ENCODE measurements around the gene ME3.

The ME3 gene

DNA sequence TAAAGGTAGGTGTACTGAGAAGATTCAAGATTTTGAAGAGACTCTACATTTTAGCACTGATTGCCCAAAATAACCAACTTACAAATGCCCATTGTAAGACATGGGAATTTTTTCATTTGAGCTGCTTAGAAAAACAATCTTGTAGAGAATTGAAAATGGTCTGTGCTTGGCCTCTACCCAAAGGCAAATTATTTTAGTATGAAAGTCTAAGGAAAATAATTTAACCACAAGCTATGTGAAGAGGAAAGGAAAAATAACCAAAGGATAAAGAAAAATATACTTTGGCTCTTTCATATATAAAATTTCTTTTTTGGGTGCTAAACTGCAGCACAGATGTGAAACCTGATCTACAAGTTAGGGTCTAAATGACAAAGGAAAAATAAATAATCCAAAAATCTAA lies 54.9 kb downstream of the ME3 start:
- no peak for DNase-seq

DNA sequence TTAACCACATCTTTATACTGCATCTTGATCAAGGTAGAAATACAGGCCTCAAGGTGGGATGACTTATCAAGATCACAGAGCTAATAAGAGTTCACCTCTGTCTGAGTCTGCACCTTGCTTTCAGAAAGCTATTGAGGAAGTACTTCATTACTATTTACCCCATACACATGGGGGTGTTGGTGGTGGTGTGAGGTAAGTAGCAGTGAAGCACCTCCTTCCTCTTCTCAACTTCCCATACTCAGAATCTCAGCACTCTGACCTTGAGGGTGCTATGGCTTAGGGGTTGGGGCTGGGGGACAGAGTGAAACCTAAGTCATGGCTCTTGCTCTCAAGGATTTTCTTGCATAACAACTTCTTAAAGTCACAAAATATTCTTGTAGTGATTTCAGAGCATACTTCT lies 56.9 kb downstream of the ME3 start:
- DNase-seq: no peak

DNA sequence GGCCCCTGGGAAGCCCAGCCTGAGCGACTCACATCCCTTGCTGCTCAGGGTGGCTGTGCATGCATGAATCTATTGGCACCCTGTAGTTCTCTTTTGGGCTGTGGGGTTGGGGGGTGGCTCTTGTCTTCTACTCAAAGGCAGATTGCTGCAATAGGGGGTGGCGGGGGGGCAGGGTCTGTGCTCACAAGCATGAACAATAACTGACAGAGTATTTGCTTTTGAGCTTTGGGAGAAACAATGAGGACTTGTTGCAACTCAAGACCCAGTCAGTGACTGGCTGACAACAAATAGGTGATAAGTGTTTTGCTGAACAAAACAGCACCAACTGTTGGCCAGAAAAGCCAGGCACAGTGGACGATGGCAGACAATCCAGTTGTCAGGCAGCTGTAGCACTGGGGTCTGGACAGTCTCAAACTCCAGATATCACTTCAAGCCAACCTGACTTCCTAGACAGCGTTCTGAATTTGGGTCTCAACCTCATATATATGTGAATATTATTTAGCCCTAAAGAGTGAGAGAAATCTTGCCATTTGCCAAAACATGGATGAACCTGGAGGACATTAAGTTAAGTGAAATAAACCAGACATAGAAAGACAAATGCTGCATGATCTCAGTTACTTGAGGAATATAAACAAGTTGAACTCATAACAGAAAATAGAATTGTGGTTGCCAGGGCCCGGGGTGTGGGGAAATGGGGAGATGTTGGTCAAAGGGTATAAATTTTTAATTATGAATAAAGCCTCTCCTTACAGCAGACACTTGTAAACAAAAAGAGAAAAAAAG lies 61.7 kb downstream of the ME3 start:
- no peak for DNase-seq

DNA sequence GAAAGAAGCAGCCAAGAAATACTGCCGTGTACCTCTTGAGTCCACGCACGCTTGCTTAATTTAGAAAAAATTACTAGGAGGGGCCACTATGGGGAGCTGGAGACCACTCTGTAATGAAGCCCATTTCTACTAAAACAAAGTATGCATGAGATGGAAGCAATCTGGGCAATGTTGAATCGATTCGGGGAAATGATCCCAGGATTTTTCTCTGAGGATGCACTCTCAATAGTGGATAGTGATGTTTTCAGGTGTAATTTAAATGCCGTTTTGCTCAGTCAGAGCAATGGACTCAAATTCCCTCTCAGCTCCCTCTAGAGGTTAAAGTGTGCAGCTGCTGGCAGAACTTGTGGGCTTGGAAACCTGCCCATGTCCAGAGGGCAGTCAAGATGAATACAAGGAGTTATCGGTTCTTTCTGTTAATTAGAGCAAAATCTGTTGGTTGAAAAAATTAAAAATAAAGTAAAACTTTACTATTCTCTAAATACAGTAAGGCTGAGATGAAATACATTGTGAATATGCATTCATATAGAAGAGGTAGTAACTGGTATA lies 64.1 kb downstream of the ME3 start:
- DNase-seq: peak; percentile 71

DNA sequence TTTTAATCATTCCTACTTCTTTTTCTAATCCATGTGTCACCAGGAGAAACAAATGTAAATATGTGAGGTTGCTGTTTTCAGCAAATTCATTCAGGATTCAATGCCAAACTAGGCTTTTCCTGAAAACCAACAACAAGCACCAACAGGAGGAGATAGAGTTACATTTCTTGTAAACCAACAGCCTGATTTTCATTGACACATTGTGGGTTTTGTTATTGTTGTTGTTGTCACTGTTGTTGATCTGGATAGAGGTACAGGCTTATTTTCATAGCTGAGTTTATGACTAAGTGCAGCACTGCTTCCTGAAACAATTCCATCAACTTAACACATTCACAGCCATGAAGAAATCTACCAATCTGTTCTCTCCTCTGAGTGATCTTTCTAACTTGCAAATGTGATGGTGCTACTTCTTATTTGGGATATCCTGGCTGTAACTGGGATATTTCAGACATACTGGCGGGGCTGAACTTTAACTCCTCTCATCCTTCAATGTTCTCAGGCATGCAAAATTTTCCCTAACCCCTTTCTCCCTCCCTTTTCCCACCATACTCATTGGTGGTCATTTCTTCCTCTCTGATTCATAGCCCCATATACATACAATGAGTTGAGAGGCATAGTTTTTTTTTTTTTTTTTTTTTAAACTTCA lies 65.5 kb downstream of the ME3 start:
- DNase-seq: peak; percentile 37

DNA sequence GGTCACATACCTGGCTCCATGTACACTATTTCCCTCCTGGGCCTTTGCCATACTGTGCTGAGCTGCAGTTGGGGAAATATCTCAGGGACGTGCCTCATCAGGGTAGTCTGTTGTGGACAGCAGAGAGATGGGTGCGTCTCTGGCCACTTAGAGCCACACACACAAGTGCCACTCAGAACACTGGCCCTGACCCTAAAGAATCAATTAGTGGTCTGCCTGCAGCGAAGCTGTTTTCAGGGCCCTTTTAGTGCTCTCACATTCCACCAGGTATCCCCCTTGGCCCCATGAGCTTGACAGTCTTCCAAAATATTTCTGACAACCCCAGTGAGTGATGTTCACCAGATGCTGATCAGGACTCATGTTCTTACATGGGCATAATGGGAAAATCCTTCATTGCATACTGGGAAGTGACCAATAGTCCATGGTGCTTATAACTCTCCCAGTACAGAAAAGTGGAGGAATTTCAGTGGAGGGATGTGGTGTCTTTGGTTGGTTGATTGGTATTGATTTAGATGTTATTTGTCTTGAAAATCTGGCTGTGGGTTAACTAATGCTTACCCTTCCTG lies 66.1 kb downstream of the ME3 start:
- DNase-seq: no peak

DNA sequence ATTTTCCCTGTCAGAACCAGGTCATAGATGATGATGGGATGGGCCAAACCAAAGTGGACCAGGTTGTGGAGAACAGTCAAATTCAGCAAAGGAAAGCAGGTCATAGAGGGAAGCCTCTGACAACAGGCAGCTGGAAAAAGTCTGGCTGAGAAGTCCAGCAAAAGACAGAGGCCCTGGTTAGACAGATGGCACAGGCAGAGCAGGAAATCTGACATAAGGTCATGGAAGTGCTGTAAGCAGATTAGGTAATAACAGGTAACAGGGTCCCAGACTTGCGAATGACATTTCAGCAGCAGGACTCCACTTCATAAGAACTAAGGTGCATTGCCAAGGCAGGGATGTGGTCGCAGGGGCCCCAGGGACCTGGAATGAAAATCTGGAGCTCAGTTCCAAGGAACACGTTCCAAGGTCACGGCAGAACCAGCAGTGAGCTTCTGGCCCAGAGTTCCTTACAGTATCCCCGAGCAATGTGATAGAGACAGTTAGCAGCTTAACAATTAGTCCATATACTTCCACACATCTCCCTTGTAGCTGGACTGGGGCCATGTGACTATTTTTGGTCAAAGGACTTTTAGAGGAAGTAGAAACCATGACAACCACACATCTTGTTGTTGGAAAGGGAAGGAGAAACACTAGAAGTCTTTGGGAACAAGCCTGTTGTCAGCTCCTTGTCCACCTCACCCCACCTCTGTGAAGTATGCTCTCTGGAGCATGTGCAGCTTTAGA lies 75.4 kb downstream of the ME3 start:
- no peak for DNase-seq

DNA sequence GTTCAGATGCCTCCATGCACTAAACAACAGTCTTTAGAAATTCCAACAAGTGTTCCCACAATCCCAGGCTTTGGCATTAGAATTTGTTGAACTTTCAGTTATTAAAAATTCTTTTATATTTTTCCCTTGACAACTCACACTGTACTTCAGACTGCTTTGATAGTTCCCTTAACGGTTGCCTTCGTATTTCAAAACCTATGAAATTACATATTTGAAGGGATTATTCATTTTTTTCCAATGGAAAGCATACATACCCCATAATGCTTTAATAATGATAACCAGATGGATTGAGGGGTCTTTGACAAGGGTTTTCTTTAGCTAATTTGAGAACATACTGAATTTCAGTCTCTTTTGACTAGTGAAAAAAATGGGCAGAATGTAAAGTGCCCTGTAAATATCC lies 76.5 kb downstream of the ME3 start:
- DNase-seq: no peak

DNA sequence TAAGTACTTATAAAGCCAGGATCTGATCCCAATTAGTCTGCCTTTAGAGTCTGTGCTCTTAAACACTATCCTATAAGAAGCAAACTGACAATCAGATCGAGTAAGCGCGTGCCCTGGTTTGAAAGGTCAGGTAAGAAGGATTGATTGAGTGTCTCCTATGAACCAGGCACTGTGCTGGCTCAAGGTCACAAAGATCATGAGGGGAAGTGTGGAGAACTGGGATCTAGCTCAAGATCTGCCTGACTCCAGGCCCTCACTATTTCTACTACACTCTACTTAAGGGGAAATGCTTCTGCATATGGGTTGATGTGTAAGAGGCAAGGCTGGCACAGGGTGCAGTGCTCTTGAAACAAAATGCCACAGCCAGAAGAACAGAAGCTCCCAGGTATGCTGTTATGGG lies 77.0 kb downstream of the ME3 start:
- DNase-seq: no peak

DNA sequence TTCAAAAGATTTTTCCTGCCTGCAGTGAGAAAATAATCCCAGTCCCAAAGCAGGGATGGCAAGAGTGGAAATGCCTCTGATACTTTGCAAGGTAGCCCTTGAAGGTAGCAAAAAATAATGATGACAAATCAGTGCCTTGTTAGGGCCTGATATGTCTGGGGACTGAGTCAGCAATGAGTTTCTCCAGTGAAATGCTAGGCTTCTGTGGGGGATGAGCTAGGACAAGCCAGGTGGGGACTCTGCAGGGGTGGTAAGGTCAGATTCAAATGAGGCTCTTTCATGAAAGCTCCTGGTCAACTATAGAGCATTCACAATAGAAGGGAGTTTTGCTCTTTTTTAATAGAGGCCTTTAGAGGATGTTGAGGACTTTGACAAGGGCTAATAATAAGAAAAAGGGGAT lies 77.7 kb downstream of the ME3 start:
- DNase-seq: peak; percentile 57

DNA sequence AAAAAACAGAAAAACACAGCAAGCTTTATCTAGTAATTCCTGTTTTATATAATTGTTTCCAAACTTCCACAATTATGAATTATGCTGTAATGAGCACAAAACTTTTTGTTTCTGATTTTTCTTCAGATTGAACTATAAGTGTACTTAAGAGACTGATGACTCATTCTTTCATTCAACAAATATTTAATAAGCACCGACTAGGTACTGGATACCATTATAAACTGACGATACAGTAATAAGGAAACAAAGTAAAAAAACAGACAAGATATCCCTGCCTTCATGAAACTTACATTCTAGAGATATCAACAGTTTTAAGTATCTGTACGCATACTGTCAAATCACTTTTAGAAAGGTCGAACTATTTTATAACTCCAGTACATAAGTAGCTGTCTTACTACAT lies 78.6 kb downstream of the ME3 start:
- no peak for DNase-seq

DNA sequence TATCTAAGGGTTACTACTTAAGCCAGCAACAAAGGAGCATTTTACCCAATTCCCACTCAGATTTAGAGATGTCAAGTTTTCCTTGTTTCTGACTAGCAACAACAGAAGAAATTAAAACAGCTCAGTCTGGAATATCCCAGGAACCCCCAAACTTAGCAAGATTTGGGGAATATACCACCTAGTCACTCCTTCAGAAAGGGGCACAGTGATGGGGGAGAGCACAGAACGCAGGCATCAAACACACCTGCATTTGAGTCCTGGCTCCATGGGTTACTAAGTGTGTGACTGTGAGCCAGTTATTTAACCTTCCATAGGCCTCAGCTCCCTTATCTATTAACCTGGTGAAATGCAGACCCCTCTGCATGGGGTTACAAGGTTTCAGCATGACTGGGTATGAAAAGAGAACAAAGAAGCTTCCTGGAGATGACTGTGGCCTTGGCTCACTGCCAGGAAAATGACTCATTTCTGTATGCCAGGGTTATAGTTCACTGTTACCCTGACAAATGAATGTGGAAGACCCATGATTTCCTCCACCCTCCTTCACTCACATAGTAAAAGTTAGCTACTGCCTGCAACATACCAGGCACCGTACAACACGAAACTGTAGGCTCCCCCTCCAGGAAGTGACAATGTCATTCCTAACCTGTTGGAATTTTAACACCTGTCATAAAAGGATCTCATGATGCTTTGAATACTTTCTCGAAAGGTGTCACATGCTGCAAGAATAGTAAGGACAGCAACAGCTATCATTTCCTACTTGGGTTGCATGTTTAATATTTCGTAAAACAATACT lies 79.6 kb downstream of the ME3 start:
- DNase-seq: peak; percentile 85

DNA sequence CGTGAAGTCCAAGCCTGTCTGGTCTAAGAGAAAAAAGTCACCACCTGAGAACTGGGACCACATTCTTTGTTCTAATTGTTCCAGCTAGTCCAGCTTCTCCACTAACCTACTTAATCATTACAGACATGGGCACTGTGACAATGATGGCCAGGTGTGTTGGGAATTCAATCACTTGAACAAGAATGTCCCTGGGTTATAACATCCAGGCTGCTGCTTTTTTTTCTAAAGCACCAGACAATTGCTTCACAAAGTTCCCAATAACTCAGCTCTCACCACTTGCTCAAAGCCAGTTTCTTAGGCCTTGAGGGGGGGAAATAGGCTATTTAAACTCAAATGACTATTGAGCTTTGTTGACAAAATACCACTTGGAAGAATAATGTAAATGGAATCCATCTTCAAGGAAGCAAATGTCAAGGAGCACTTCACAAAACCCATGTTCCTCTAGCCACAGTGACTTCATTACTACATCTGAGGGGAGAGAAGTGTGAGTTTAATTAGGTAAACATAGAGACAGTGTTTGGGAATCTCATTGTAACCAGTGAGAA lies 80.3 kb downstream of the ME3 start:
- DNase-seq: peak; percentile 49

DNA sequence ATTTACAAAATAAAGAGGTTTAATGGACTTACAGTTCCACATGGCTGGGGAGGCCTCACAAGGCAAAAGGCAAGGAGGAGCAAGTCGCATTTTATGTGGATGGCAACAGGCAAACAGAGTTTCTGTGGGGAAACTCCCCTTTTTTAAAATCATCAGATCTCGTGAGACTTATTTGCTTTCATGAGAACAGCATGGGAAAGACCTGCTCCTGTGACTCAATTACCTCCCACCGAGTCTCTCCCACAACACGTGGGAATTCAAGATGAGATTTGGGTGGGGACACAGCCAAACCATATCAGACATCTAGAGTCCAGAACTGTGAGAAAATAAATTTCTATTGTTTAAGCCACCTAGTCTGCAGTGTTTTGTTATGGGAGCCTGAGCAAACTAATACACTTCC lies 80.8 kb downstream of the ME3 start:
- DNase-seq: no peak

DNA sequence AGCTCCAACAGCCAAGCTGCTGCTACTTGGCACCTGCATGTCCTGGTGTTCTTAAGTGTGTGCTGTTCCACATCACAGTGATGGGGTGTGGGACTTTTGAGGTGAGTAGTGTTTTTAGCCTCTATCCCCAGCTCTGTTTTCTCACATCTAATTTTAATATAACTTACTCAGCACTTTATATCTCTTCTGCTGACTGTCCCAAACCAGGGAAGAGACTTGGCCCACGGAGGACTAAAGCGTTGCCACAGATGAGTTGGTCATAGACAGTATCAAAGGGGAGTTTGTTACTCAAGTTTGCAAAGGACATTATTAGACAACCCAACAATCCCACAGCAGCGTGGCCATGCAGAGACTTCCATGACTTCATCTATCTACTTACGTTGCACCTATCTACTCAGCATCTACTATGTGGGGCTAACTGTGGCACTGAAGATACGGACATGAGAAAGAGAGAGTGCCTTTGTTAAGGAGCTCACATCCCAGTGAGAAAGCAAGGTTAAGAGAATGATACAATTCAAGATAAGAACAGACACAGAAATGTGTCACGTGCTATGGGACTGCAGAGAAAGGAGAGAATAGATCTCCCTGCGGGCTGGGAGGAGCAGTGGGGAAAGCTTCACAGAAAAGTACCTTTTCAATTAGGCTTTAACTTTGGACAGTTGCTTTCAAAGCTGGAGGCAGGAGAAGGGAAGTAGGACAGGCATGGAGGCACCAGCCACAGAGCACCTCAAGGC lies 82.4 kb downstream of the ME3 start:
- no peak for DNase-seq

DNA sequence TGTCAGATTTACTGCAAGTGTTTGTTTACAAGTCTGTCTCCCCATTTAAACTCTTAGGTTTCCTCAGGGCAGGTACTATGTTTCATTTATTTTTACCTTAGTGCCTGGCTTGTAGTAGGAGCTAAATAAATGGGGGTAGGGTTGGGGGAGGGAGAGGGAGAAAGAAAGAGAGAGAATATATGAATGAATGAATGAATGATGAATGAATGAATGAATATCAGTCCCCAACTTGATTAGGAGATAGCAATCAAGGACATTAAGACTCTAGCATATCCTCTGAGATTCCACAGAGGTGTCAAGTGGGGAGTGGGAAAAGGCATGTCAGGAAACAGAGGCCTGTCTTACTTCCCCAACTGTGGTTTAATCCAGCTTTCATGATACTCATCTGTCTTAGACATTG lies 83.2 kb downstream of the ME3 start:
- DNase-seq: no peak

DNA sequence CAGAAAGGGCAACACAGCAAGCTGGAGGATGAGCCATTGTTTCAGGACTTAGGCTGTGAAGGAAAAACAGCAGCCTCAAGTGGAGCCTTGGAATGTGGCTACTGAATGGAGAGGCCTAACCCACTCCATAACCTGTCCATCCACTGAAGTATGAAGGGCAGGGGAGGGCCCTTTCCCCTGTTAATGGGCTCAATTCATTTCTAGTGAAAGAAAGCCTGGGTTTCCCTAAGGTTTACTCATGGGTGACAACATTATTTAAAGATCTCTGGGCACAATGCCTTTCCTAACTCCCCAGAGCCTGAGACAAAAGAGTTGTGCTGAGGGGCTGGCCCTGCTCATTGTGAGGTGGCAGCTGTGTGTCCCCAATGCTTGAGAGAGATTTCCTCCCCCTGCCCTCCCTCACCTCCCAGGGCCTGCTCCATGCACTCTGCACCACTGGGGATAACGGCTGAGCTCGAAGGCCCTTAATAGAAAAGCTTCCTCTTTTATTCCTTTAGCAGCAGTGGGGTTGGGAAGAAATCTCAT lies 83.8 kb downstream of the ME3 start:
- DNase-seq: no peak

DNA sequence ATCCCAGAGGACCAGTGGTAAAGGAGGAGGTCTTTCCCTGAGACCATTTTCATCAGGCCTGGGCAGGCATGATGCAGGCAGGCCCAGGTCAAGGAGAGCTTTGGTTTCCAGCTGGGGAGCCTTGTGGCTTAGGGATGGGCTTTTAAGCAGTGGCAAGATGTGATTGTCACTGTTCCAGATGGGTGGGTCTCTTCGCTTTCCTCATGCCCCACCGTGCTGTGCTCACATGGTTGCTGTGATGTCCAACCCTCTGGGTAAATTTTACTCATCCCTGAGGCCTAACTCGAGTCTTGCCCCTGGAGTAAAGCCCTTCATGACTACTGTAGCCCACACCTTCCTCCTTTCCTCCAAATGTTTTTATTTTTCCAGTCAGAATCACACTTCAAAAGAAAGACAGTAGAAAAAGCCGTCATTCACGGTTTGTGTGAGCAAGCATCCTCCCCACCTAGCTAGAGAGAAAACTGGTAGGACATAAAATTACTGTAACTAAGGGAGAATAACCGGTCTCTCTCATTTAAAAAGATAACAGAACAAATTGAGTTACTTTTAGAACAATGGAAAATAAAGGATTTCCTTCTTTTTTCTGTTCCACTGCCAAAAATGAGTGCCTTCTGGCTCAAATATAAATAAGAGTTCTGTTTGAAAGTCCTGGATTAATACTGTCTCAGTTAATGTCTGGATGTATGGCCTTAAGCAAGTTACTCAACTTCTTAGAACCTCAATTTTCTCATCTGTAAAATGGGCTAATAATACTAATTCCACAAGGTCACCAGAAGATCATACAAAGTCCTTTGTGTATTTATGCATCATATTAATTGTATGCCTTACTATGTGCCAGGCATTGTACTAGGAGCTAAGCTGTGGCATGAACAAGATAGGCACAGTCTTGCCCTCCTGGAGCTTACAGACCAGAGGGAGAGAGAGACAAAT lies 84.9 kb downstream of the ME3 start:
- no peak for DNase-seq

DNA sequence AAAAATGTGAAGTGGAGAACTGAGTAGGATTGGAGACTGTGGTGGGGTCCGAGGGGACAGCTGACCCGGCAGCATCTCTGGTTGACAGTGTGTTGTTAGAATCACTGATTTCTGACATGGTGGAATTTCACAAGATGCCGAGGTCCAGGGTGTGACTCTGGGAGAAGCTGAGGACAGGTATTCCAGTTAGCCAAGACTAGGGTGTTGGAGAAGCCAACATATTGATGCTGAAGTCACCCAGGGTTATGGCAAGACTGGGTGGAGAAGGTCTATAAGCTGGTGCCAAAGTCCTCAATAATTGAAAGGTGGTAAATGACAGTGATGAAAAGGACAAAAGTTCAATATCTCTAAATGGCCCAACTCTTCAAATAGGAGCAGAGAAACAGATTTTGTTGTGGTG lies 86.1 kb downstream of the ME3 start:
- DNase-seq: no peak

DNA sequence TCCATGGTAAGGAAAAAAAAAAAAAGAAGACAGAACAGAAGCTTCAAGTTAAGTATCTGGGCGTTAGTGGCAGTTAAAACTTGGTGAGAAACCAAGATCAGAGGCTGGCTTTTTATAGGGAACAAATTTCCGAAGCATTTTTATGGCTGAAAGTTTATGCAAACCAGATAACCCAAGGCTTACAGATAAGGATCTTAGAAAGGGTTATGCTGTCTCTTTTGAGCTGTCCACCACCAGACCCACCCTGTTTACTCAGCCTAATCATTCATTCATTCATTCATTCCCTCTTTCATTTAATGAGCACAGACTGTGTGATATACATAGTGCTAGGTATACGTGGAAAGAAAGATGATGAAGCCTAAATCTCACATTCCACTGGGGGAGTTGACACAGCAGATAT lies 89.5 kb downstream of the ME3 start:
- no peak for DNase-seq

All from HCEC 1CT (cell line).